GM12875 (cell line): ENCODE results near the gene KBTBD7.

Source experiments
- H3K4me3 ChIP-seq: one replicate; pipeline ENCODE4 v1.5.1; 2011; ENCODE audit warnings: low read depth, low read length, control low read depth
- CTCF ChIP-seq: IDR thresholded peaks from 2 replicates; pipeline ENCODE4 v1.5.1; 2011; ENCODE audit warnings: low read depth, mild to moderate bottlenecking, control low read depth, inconsistent platforms, low read length, moderate library complexity, borderline replicate concordance; ENCODE audit not compliant: insufficient read depth

Gene KBTBD7

GRCh38 chr13:41156620-41157019 is 37.7 kb downstream of the KBTBD7 start:
- H3K4me3 ChIP-seq: no peak overlapping the region
- TF ChIP-seq CTCF: no peak

- TF ChIP-seq CTCF: no peak
- no peak overlapping the region for H3K4me3 ChIP-seq
Observed at GRCh38 chr13:41154042-41154441, 40.3 kb downstream of the KBTBD7 start.

GRCh38 chr13:41152005-41152404 is 42.4 kb downstream of the KBTBD7 start:
- no peak for TF ChIP-seq CTCF

GRCh38 chr13:41150058-41150457 is 44.3 kb downstream of the KBTBD7 start:
- no peak overlapping the region for H3K4me3 ChIP-seq
- no peak for TF ChIP-seq CTCF

More at GRCh38 chr13:41152005-41152404, 42.4 kb downstream of the KBTBD7 start:
- H3K4me3 ChIP-seq: no peak overlapping the region

GRCh38 chr13:41148419-41149283 is 45.7 kb downstream of the KBTBD7 start:
- no peak for TF ChIP-seq CTCF
- no peak overlapping the region for H3K4me3 ChIP-seq

GRCh38 chr13:41145136-41145908 is 49.0 kb downstream of the KBTBD7 start:
- no peak for TF ChIP-seq CTCF
- no peak overlapping the region for H3K4me3 ChIP-seq

GRCh38 chr13:41144576-41144975 is 49.8 kb downstream of the KBTBD7 start:
- TF ChIP-seq CTCF: no peak
- no peak overlapping the region for H3K4me3 ChIP-seq
